ENCODE measurements around the gene SLC12A8.

GRCh38 chr3:125191730-125192129 is 20.8 kb downstream of the SLC12A8 start:
- TF ChIP-seq MLX (CRISPR knock-in tag; conservative IDR thresholded peaks at IDR 0.05) (no peak), EP300 (IDR thresholded peaks at IDR 0.05; ENCODE audit: low read length) (no peak)
